SK-N-MC (cell line): Measurements from ENCODE around the gene CERS4.

Experiments
- EZH2 ChIP-seq: fragments of 200-600 bp; sonication (generic); IDR thresholded peaks from one replicate; pipeline ENCODE4 v1.6.1; 2017; ENCODE audit warnings: antibody characterized with exemption
- FOXP2 ChIP-seq: optimal IDR thresholded peaks from 2 replicates; pipeline ENCODE3; 2011; ENCODE audit warnings: mild to moderate bottlenecking, moderate library complexity; ENCODE audit not compliant: insufficient read depth; ENCODE audit errors: extremely low read length, control extremely low read depth
- POLR2AphosphoS5 ChIP-seq: IDR thresholded peaks from 2 replicates; pipeline ENCODE4 v1.6.1; 2012; ENCODE audit warnings: mild to moderate bottlenecking, low read depth, low read length, borderline replicate concordance

- TF ChIP-seq EZH2 (no peak), POLR2AphosphoS5 (no peak), FOXP2 (no peak)
Observed at GRCh38 chr19:8210421-8211101, 1.4 kb downstream of the CERS4 start.
